ENCODE measurements around the gene POPDC2. TPM values are rescaled to one million over a fixed set of nuclear protein-coding genes. Genes with fewer than 3 reads are reported as not detected.

Gene POPDC2
- total and polyA plus RNA-seq, 10 of the 15 experiments (the other 5 are each of a cell fraction or from before 2014, with no cell fraction given), result 1.8 to 12.7 (median 3.5) TPM

GRCh38 chr3:119636891-119637611, 23.3 kb downstream of the POPDC2 start:
- no TSS peak for BruUV-seq (replicated peaks)
- Histone ChIP-seq H2AFZ (ENCODE audit: control insufficient read depth, low read depth, low read length) (no peak overlapping the region), H3K4me1 (ENCODE audit: control insufficient read depth, insufficient read depth, low read length) (peaks cover 34% of the 10 kb centered on the region), H3K27me3 (replicated peaks in 1 of 2; ENCODE audit: control insufficient read depth in 2 of 2, insufficient read depth in 2 of 2, low read length in 1 of 2) (no peaks in the 10 kb centered on the region), H3K36me3 (ENCODE audit: control insufficient read depth in 2 of 2, insufficient read depth in 2 of 2, low read length in 1 of 2) (peaks cover 0 to under 1% of the 10 kb centered on the region in 2 experiments; a peak in 1 of 4 replicates), H4K20me1 (ENCODE audit: control insufficient read depth, insufficient read depth) (no peaks in the 10 kb centered on the region), H3K9me3 (replicated peaks; ENCODE audit: control insufficient read depth, insufficient read depth, low read length) (no peaks in the 10 kb centered on the region; the same call in 2 of the 3 replicates), H3K4me2 (ENCODE audit: control insufficient read depth, insufficient read depth) (no peak overlapping the region), H3K4me3 (no peak overlapping the region), H3K9ac (ENCODE audit: control insufficient read depth, insufficient read depth, low read length) (no peak overlapping the region), H3K79me2 (ENCODE audit: control insufficient read depth, insufficient read depth, low read length) (no peaks in the 10 kb centered on the region), H3K27ac (ENCODE audit: control insufficient read depth, insufficient read depth) (peak overlapping the region; percentile 96)
- no peak for ATAC-seq
- 33% methylated on average over 4 of the region's 4 CpGs for WGBS (ENCODE audit: insufficient coverage, insufficient replicate concordance, low lambda C conversion rate, missing lambda C conversion rate)
- ChIA-PET CTCF (interaction anchor here (0.7 to 3.6 kb wide), 13 partner anchors 9 to 106 kb away, joined by 3 to 43 read pairs (median 5); no protein-coding TSS in a partner anchor), POLR2A (interaction anchor here (0.6 to 2.9 kb wide), 14 partner anchors 10 to 81 kb away, joined by 3 to 41 read pairs (median 3); partner anchors contain the start of gene COX17), RAD21 (ENCODE audit: unreplicated experiment) (interaction anchor here (1.2 to 5.1 kb wide), 10 partner anchors 10 to 43 kb away, joined by 3 to 53 read pairs (median 9); no protein-coding TSS in a partner anchor), SMC1A (ENCODE audit: uncharacterized antibody, unreplicated experiment) (interaction anchor here (1.1 to 5.0 kb wide), 11 partner anchors 10 to 77 kb away, joined by 3 to 87 read pairs (median 7); partner anchors contain the start of gene COX17)
- TF ChIP-seq ASH2L (IDR thresholded peaks at IDR 0.05; ENCODE audit: borderline replicate concordance, low read depth) (no peak), SMARCA5 (IDR thresholded peaks at IDR 0.05) (no peak), IRF4 (IDR thresholded peaks at IDR 0.05; ENCODE audit: low read depth, low read length) (no peak), CREM (IDR thresholded peaks at IDR 0.05; ENCODE audit: low read depth) (no peak)
- in situ Hi-C loops (cut with MboI), result no loop called here
- intact Hi-C loops (cut with micrococcal nuclease; ENCODE audit: unreplicated experiment), result no loop called here
- no peak for FAIRE-seq
- DNase-seq (ENCODE audit: low read depth, low spot score), result no peak

- Histone ChIP-seq H3K27me3 (replicated peaks in 1 of 2; ENCODE audit: control insufficient read depth in 2 of 2, insufficient read depth in 2 of 2, low read length in 1 of 2) (no peaks in the 10 kb centered on the region), H3K27ac (ENCODE audit: control insufficient read depth, insufficient read depth) (peak overlapping the region; percentile 45), H3K79me2 (ENCODE audit: control insufficient read depth, insufficient read depth, low read length) (no peaks in the 10 kb centered on the region), H4K20me1 (ENCODE audit: control insufficient read depth, insufficient read depth) (no peaks in the 10 kb centered on the region), H3K4me2 (ENCODE audit: control insufficient read depth, insufficient read depth) (peak overlapping the region; percentile 3; the same call in 1 of the 2 replicates), H3K9ac (ENCODE audit: control insufficient read depth, insufficient read depth, low read length) (no peak overlapping the region), H3K9me3 (replicated peaks; ENCODE audit: control insufficient read depth, insufficient read depth, low read length) (no peaks in the 10 kb centered on the region), H3K36me3 (ENCODE audit: control insufficient read depth in 2 of 2, insufficient read depth in 2 of 2, low read length in 1 of 2) (no peaks in the 10 kb centered on the region), H3K4me3 (no peak overlapping the region), H2AFZ (ENCODE audit: control insufficient read depth, low read depth, low read length) (peak overlapping the region; percentile 70), H3K4me1 (ENCODE audit: control insufficient read depth, insufficient read depth, low read length) (peaks cover 34% of the 10 kb centered on the region)
- ChIA-PET RAD21 (ENCODE audit: unreplicated experiment) (interaction anchor here (0.6 to 5.1 kb wide), 12 partner anchors 9 to 75 kb away, joined by 3 to 53 read pairs (median 8); no protein-coding TSS in a partner anchor), CTCF (interaction anchor here (0.7 to 3.6 kb wide), 9 partner anchors 9 to 86 kb away, joined by 3 to 43 read pairs (median 6); no protein-coding TSS in a partner anchor), SMC1A (ENCODE audit: uncharacterized antibody, unreplicated experiment) (interaction anchor here (1.1 to 5.0 kb wide), 9 partner anchors 9 to 76 kb away, joined by 3 to 87 read pairs (median 10); no protein-coding TSS in a partner anchor), POLR2A (interaction anchor here (1.0 to 2.9 kb wide), 8 partner anchors 9 to 80 kb away, joined by 3 to 41 read pairs (median 3); no protein-coding TSS in a partner anchor)
- in situ Hi-C loops (cut with MboI) (no loop called here), intact Hi-C loops (cut with micrococcal nuclease; ENCODE audit: unreplicated experiment) (no loop called here)
- no peak for FAIRE-seq
- BruUV-seq (replicated peaks), result no TSS peak
- no peak for ATAC-seq
- 40% methylated on average over 1 of the region's 1 CpG for WGBS (ENCODE audit: insufficient coverage, insufficient replicate concordance, low lambda C conversion rate, missing lambda C conversion rate)
- 0 out of 2 replicates have a peak, but pooled peaks have one; percentile 22 for TF ChIP-seq EED (IDR thresholded peaks at IDR 0.05; ENCODE audit: low read depth)
- TF ChIP-seq, protein P1, sequence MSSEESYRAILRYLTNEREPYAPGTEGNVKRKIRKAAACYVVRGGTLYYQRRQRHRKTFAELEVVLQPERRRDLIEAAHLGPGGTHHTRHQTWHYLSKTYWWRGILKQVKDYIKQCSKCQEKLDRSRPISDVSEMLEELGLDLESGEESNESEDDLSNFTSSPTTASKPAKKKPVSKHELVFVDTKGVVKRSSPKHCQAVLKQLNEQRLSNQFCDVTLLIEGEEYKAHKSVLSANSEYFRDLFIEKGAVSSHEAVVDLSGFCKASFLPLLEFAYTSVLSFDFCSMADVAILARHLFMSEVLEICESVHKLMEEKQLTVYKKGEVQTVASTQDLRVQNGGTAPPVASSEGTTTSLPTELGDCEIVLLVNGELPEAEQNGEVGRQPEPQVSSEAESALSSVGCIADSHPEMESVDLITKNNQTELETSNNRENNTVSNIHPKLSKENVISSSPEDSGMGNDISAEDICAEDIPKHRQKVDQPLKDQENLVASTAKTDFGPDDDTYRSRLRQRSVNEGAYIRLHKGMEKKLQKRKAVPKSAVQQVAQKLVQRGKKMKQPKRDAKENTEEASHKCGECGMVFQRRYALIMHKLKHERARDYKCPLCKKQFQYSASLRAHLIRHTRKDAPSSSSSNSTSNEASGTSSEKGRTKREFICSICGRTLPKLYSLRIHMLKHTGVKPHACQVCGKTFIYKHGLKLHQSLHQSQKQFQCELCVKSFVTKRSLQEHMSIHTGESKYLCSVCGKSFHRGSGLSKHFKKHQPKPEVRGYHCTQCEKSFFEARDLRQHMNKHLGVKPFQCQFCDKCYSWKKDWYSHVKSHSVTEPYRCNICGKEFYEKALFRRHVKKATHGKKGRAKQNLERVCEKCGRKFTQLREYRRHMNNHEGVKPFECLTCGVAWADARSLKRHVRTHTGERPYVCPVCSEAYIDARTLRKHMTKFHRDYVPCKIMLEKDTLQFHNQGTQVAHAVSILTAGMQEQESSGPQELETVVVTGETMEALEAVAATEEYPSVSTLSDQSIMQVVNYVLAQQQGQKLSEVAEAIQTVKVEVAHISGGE (CRISPR knock-in tag; IDR thresholded peaks at IDR 0.05), result no peak
- no peak for DNase-seq (ENCODE audit: low read depth, low spot score)
Observed at GRCh38 chr3:119636249-119636648, 24.1 kb downstream of the POPDC2 start.
